ENCODE measurements around the gene PRLH.
A peak's percentile ranks its signal among the peaks of the same experiment; 100 is the strongest.

PRLH gene

DNA sequence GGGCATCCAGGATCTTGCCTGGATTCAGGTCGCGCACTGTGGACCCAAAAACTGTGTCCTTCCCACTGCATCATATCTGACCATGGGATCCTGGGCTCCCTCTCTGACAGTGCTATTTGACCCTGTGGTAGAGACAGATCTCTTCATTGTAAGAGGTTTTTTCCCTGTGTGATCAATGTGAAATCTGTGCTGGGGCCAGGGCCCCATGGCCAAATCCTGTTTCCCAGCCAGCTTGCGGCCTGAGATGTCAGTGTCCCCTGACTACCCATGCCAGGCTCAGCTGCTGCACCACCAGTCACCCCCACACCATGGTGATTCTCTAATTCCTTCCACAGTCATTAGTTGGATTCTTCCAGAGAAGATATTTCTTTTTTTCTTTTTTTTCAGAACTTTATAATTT lies 3.5 kb downstream of the PRLH start:
- H3K79me2 ChIP-seq (ENCODE audit: low read length): no peaks in the 10 kb centered on the region
- H3K9ac ChIP-seq (ENCODE audit: low read length): no peak overlapping the region
- H3K36me3 ChIP-seq (replicated peaks; ENCODE audit: low read depth, low read length): no peaks in the 10 kb centered on the region
- no peak overlapping the region for H3K4me3 ChIP-seq (ENCODE audit: low read length)
- TF ChIP-seq EZH2phosphoT487 (IDR thresholded peaks at IDR 0.05; ENCODE audit: low read depth): no peak
- TF ChIP-seq, protein P1, sequence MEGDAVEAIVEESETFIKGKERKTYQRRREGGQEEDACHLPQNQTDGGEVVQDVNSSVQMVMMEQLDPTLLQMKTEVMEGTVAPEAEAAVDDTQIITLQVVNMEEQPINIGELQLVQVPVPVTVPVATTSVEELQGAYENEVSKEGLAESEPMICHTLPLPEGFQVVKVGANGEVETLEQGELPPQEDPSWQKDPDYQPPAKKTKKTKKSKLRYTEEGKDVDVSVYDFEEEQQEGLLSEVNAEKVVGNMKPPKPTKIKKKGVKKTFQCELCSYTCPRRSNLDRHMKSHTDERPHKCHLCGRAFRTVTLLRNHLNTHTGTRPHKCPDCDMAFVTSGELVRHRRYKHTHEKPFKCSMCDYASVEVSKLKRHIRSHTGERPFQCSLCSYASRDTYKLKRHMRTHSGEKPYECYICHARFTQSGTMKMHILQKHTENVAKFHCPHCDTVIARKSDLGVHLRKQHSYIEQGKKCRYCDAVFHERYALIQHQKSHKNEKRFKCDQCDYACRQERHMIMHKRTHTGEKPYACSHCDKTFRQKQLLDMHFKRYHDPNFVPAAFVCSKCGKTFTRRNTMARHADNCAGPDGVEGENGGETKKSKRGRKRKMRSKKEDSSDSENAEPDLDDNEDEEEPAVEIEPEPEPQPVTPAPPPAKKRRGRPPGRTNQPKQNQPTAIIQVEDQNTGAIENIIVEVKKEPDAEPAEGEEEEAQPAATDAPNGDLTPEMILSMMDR (IDR thresholded peaks at IDR 0.05; ENCODE audit: low read depth, low read length): no peak
- H2AFZ ChIP-seq (ENCODE audit: low read depth, low read length): no peak overlapping the region
- H3K4me2 ChIP-seq (ENCODE audit: low read length): no peak overlapping the region
- H3K27me3 ChIP-seq (ENCODE audit: low read depth, low read length): no peaks in the 10 kb centered on the region
- no peak overlapping the region for H3K27ac ChIP-seq (ENCODE audit: low read length)
- H3K4me1 ChIP-seq (ENCODE audit: low read length): peaks cover 10% of the 10 kb centered on the region; the same call in 1 of the 2 replicates
- H4K20me1 ChIP-seq (ENCODE audit: insufficient read depth, low read length): no peaks in the 10 kb centered on the region
- no peaks in the 10 kb centered on the region for H3K9me3 ChIP-seq (ENCODE audit: insufficient read depth, low read length)

DNA sequence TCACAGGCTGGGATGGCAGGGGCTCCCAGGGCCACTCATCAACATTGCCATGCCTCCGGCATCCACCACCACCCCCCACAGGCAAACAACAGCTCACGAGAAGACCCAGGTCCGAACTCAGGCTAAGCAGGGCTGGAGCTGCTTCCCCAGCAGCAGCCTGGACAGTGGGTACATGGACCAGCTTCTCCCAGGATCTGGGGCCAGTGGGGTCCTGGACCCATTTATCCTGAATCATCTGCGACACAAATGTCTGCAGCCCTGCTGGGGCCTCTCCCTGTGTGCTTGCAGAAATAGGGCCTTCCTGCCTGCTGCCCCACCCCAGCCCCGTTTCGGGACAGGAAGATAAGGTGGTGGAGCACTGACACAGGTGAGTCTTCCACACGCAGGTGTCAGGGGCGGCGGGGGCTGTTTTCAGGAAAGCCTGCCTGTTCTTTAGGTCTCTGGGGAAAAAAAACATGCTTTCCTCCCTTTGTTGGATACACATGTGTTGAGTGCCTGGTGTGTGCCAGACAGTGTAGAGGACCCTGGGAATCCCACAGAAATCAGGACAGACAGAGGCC lies 4.5 kb downstream of the PRLH start:
- Histone ChIP-seq H2AFZ (ENCODE audit: low read depth, low read length) (no peak overlapping the region), H3K4me3 (ENCODE audit: low read length) (no peak overlapping the region), H3K9me3 (ENCODE audit: insufficient read depth, low read length) (no peaks in the 10 kb centered on the region), H3K79me2 (ENCODE audit: low read length) (no peaks in the 10 kb centered on the region), H3K27me3 (ENCODE audit: low read depth, low read length) (no peaks in the 10 kb centered on the region), H4K20me1 (ENCODE audit: insufficient read depth, low read length) (no peaks in the 10 kb centered on the region), H3K36me3 (replicated peaks; ENCODE audit: low read depth, low read length) (no peaks in the 10 kb centered on the region), H3K4me2 (ENCODE audit: low read length) (no peak overlapping the region), H3K9ac (ENCODE audit: low read length) (no peak overlapping the region), H3K4me1 (ENCODE audit: low read length) (peaks cover 10% of the 10 kb centered on the region; the same call in 1 of the 2 replicates), H3K27ac (ENCODE audit: low read length) (no peak overlapping the region)
- TF ChIP-seq, protein P1 (IDR thresholded peaks at IDR 0.05; ENCODE audit: low read depth, low read length): no peak
- no peak for TF ChIP-seq EZH2phosphoT487 (IDR thresholded peaks at IDR 0.05; ENCODE audit: low read depth)

DNA sequence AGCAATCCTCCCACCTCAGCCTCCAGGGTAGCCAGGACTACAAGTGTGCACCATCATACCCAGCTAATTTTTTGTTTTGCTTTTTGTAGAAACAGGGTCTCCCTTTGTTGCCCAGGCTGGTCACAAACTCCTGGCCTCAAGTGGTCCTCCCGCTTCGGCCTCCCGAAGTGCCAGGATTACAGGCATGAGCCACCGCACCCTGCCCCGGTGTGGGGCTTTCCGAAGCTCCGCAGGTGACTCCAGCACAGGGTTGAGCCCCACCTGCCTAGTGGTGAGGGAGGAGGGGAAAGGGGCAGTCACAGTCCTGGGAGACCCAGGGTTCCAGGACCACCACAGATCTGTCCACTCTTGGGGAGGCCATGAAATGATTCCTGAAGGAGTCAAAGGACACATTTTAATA lies 5.2 kb downstream of the PRLH start:
- Histone ChIP-seq H2AFZ (ENCODE audit: low read depth, low read length) (no peak overlapping the region), H3K79me2 (ENCODE audit: low read length) (no peaks in the 10 kb centered on the region), H3K9ac (ENCODE audit: low read length) (no peak overlapping the region), H3K27me3 (ENCODE audit: low read depth, low read length) (no peaks in the 10 kb centered on the region), H3K4me1 (ENCODE audit: low read length) (peaks cover 10% of the 10 kb centered on the region; the same call in 1 of the 2 replicates), H3K27ac (ENCODE audit: low read length) (no peak overlapping the region), H4K20me1 (ENCODE audit: insufficient read depth, low read length) (no peaks in the 10 kb centered on the region), H3K36me3 (replicated peaks; ENCODE audit: low read depth, low read length) (no peaks in the 10 kb centered on the region), H3K9me3 (ENCODE audit: insufficient read depth, low read length) (no peaks in the 10 kb centered on the region), H3K4me3 (ENCODE audit: low read length) (no peak overlapping the region), H3K4me2 (ENCODE audit: low read length) (peak overlapping the region; percentile 34; the same call in 1 of the 2 replicates)
- TF ChIP-seq, protein P1 (IDR thresholded peaks at IDR 0.05; ENCODE audit: low read depth, low read length): no peak
- TF ChIP-seq EZH2phosphoT487 (IDR thresholded peaks at IDR 0.05; ENCODE audit: low read depth): no peak

DNA sequence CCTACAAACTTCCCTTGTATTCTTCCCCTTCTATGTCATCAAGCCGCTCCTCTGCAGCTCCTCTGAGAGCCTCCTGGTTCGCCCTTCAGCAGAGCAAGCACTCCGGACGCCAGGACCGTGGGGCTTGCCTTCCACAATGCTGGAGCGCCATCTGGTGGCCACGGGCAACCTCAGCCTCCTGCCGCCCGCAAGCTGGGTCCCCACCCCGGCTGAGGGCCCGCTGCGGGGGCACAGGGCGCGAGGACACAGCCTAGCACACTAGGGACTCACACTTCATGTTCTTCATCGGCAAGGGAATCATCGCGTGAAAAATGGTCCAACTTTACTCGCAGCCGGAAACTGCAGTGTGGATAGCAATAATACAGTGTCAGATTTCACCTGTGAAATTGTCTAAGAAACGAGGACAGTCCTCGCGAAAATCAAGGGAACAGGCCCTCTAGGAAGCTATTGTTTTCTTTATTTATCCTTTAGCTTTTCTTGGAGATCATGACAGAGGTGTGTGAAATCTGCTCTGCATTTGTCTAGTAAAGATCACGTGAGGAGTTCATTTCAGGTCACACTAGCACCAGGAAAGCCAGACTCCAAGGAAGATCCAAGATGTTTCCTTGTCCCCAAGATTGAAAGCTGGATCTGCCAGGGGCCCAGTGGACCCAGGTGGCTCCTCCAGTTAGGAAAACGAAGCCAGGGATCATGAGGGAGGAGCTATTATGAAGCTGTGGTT lies 5.8 kb downstream of the PRLH start:
- no peaks in the 10 kb centered on the region for H3K27me3 ChIP-seq (ENCODE audit: low read depth, low read length)
- peak overlapping the region; percentile 62 for H3K4me3 ChIP-seq (ENCODE audit: low read length)
- H3K79me2 ChIP-seq (ENCODE audit: low read length): no peaks in the 10 kb centered on the region
- peaks cover 10% of the 10 kb centered on the region; the same call in 1 of the 2 replicates for H3K4me1 ChIP-seq (ENCODE audit: low read length)
- H3K9ac ChIP-seq (ENCODE audit: low read length): peak overlapping the region; percentile 46
- peak overlapping the region; percentile 82 for H3K4me2 ChIP-seq (ENCODE audit: low read length)
- peak overlapping the region; percentile 96 for H2AFZ ChIP-seq (ENCODE audit: low read depth, low read length)
- H3K27ac ChIP-seq (ENCODE audit: low read length): no peak overlapping the region
- TF ChIP-seq EZH2phosphoT487 (IDR thresholded peaks at IDR 0.05; ENCODE audit: low read depth): no peak
- TF ChIP-seq, protein P1 (IDR thresholded peaks at IDR 0.05; ENCODE audit: low read depth, low read length): peak; percentile 94
- no peaks in the 10 kb centered on the region for H3K9me3 ChIP-seq (ENCODE audit: insufficient read depth, low read length)
- H4K20me1 ChIP-seq (ENCODE audit: insufficient read depth, low read length): no peaks in the 10 kb centered on the region
- H3K36me3 ChIP-seq (replicated peaks; ENCODE audit: low read depth, low read length): no peaks in the 10 kb centered on the region

Measured in OCI-LY3 (cell line).